ENCODE data around the gene ZNHIT2. TPM values are rescaled to one million over a fixed set of nuclear protein-coding genes. Genes with fewer than 3 reads are reported as not detected.

ZNHIT2 gene
- total and polyA plus RNA-seq, 2 of the 8 experiments (the other 6 are each of a cell fraction or from before 2014, with no cell fraction given) = 13.0 to 16.1 TPM

DNA sequence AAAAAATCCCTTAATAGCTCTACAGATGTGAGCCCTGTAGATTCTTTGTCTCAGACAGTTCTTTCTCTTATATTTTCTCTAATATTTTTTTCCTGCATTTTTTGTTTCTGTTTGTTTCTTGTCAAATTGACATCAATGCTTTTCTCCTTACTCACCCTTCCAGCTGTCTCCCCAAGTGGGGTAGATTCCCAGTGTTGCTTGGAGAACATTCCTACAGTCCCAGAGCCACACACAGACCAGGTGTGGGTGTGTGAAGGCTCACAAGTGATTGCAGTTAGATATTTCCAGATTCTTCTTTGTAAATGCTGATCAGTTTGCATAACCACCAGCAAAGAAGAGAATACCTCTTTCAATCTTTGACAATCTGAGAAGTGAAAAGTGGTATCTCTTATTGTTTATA is 14.0 kb downstream of the ZNHIT2 start:
- H3K4me2 ChIP-seq (ENCODE audit: insufficient read depth in 1 of 2, low read depth in 2 of 2, low read length in 2 of 2) = no peak overlapping the region
- CTCF ChIA-PET (ENCODE audit: partially characterized antibody) = interaction anchor here (1.2 to 1.8 kb wide), 4 partner anchors 9 to 58 kb away, joined by 3 to 6 read pairs (median 3); partner anchors contain the start of genes TM7SF2 and ZNHIT2
- peaks cover 0 to 11% (median under 1%) of the 10 kb centered on the region in 4 experiments; a peak in 2 of 8 replicates for H3K36me3 ChIP-seq (ENCODE audit: control insufficient read depth in 2 of 4, insufficient read depth in 4 of 4, low read length in 3 of 4)
- no peak overlapping the region for H2BK20ac ChIP-seq (ENCODE audit: low read length)
- H4K20me1 ChIP-seq (replicated peaks in 1 of 2; ENCODE audit: control insufficient read depth in 1 of 2, insufficient read depth in 2 of 2, low read length in 2 of 2) = peaks cover 0 to 9% of the 10 kb centered on the region in 2 experiments
- no peak overlapping the region for H2AK5ac ChIP-seq (ENCODE audit: low read depth, low read length)
- H3K18ac ChIP-seq (ENCODE audit: extremely low read depth, low read length) = no peak overlapping the region
- H3K4ac ChIP-seq (replicated peaks; ENCODE audit: insufficient read length, low read depth, low read length) = no peak overlapping the region
- no peak overlapping the region for H3K27ac ChIP-seq (ENCODE audit: low read depth, low read length)
- no peak overlapping the region for H2BK5ac ChIP-seq (ENCODE audit: low read depth, low read length)
- H2BK120ac ChIP-seq (replicated peaks; ENCODE audit: low read depth, low read length) = no peak overlapping the region
- DNase-seq (ENCODE audit: low read depth in 1 of 2, low spot score in 2 of 2) = no peak
- no peak overlapping the region for H4K5ac ChIP-seq (ENCODE audit: insufficient read length, low read depth, low read length)
- H2BK15ac ChIP-seq (ENCODE audit: low read length) = no peak overlapping the region
- no peak overlapping the region for H4K8ac ChIP-seq (ENCODE audit: extremely low read depth, insufficient read depth, low read length)
- no peak overlapping the region for H3K56ac ChIP-seq (replicated peaks; ENCODE audit: insufficient read length, low read depth, low read length)
- H3K4me1 ChIP-seq (replicated peaks in 1 of 4; ENCODE audit: control insufficient read depth in 3 of 4, insufficient read depth in 4 of 4, low read length in 3 of 4) = no peaks in the 10 kb centered on the region
- H3K23me2 ChIP-seq (ENCODE audit: low read depth, low read length) = no peaks in the 10 kb centered on the region
- no peak overlapping the region for H3K4me3 ChIP-seq (ENCODE audit: extremely low read depth in 1 of 4, insufficient read depth in 2 of 4, low read depth in 3 of 4, low read length in 4 of 4)
- H2BK12ac ChIP-seq (ENCODE audit: low read depth, low read length) = no peak overlapping the region
- no peak overlapping the region for H3K23ac ChIP-seq (ENCODE audit: insufficient read length)
- no peaks in the 10 kb centered on the region for H3K9me3 ChIP-seq (ENCODE audit: insufficient read depth in 2 of 2, low read depth in 1 of 2, low read length in 1 of 2)
- POLR2A ChIA-PET (ENCODE audit: partially characterized antibody) = interaction anchor here (0.5 to 3.7 kb wide), 8 partner anchors 8 to 224 kb away, joined by 3 to 31 read pairs (median 4); partner anchors contain the start of genes TM7SF2 and ZNHIT2
- H3K14ac ChIP-seq (ENCODE audit: insufficient read length) = no peak overlapping the region
- no peak overlapping the region for H4K91ac ChIP-seq (replicated peaks; ENCODE audit: insufficient read length, low read length)
- H3K79me2 ChIP-seq (ENCODE audit: control insufficient read depth in 1 of 2, insufficient read depth in 2 of 2, low read length in 2 of 2) = peaks cover 0 to 2% of the 10 kb centered on the region in 2 experiments; a peak in 1 of 4 replicates
- H3K9ac ChIP-seq (replicated peaks in 1 of 4; ENCODE audit: extremely low read depth in 1 of 4, low read depth in 3 of 4, low read length in 3 of 4) = no peak overlapping the region
- H2AFZ ChIP-seq (ENCODE audit: low read length) = no peak overlapping the region
- no peaks in the 10 kb centered on the region for H3K27me3 ChIP-seq (replicated peaks in 1 of 4; ENCODE audit: control insufficient read depth in 3 of 4, extremely low read depth in 1 of 4, insufficient read depth in 3 of 4, low read length in 3 of 4)
- no peak for FAIRE-seq
- H3K79me1 ChIP-seq (ENCODE audit: low read depth, low read length) = peaks cover 3% of the 10 kb centered on the region; the same call in 1 of the 2 replicates
- TF ChIP-seq CHD2 (IDR thresholded peaks at IDR 0.05; ENCODE audit: low read length) = no peak
- no peak for TF ChIP-seq NANOG (IDR thresholded peaks at IDR 0.05; ENCODE audit: insufficient read depth, low read depth, low read length, poor library complexity, severe bottlenecking)
- TF ChIP-seq RBBP5 (IDR thresholded peaks at IDR 0.05; ENCODE audit: borderline replicate concordance, low read depth, low read length) = no peak
- no peak for TF ChIP-seq MAX (IDR thresholded peaks at IDR 0.05)
- TF ChIP-seq CEBPB (IDR thresholded peaks at IDR 0.05; ENCODE audit: low read depth, low read length) = no peak
- TF ChIP-seq TEAD4 (IDR thresholded peaks at IDR 0.05; ENCODE audit: low read depth, low read length) = no peak
- no peak for TF ChIP-seq SAP30 (IDR thresholded peaks at IDR 0.05; ENCODE audit: insufficient read depth, insufficient replicate concordance, low read length)
- no peak for TF ChIP-seq ZNF274 (IDR thresholded peaks at IDR 0.05; ENCODE audit: borderline replicate concordance, extremely low read depth, low read length)
- no peak for TF ChIP-seq EGR1 (IDR thresholded peaks at IDR 0.05; ENCODE audit: borderline replicate concordance, low read depth, low read length)
- TF ChIP-seq PHF8 (conservative IDR thresholded peaks at IDR 0.05; ENCODE audit: low read depth, low read length) = no peak
- TF ChIP-seq POLR2AphosphoS5 (IDR thresholded peaks at IDR 0.05; ENCODE audit: low read depth, low read length) = no peak
- TF ChIP-seq FOSL1 (IDR thresholded peaks at IDR 0.05; ENCODE audit: insufficient read depth, low read depth, low read length) = no peak
- TF ChIP-seq GTF2F1 (IDR thresholded peaks at IDR 0.05; ENCODE audit: borderline replicate concordance, low read depth, low read length) = no peak
- no peak for TF ChIP-seq BRCA1 (IDR thresholded peaks at IDR 0.05; ENCODE audit: low read depth, low read length)
- no peak for TF ChIP-seq KDM4A (IDR thresholded peaks at IDR 0.05; ENCODE audit: low read depth, low read length, severe bottlenecking)
